ENCODE data around the gene TMPRSS5.

TMPRSS5 gene

GRCh38 chr11:113637636-113638035 lies 68.5 kb downstream of the TMPRSS5 start:
- Mint-ChIP-seq H3K27ac (no peak overlapping the region), H3K9me3 (no peaks in the 10 kb centered on the region), H3K4me1 (ENCODE audit: low read depth) (no peaks in the 10 kb centered on the region), H3K4me3 (no peak overlapping the region), H3K36me3 (ENCODE audit: low read depth) (no peaks in the 10 kb centered on the region), H3K27me3 (peaks cover 4% of the 10 kb centered on the region)
